Right lobe of liver (tissue), 4 donors: ENCODE data around the gene TNFRSF8.

Experiments used
- POLR2A ChIP-seq: fragments of 450-650 bp; IDR thresholded peaks from one replicate; pipeline ENCODE4 v1.6.1; 2017; ENCODE audit warnings: antibody characterized with exemption, mild to moderate bottlenecking
- TF ChIP-seq, protein P1 (sequence below), 4 donors: fragments of 200-600 bp in 3 of 4; fragments of 450-650 bp in 1 of 4; IDR thresholded peaks; one replicate each; pipeline versions ENCODE4 v1.5.1 to v1.8.0; 2016 to 2022; ENCODE audit warnings: antibody characterized with exemption in 4 of 4, mild to moderate bottlenecking in 2 of 4
- donor health status: DM: no; HTN: no; CAD: no.
- donor health status: DM: no; HTN: no; CAD: no.
- donor health status: DM: no; HTN: yes; CAD: no.

DNA sequence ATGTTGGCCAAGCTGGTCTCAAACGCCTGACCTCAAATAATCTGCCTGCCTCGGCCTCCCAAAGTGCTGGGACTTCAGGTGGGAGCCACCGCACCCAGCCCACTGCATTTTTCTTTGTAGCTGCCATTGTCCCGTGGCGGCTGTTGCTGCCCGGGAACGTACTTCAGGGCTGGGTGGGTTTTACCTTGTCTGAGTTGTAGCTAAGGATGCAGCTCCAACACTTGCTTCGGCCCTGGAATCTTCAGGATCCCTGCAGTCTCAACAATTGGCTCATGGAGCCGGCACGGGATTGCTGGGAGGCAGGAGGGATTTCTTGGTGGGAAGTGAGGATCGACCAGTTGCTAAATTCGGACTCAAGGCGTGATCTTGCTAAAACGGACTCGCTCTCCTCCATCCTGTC lies 10.7 kb downstream of the TNFRSF8 start:
- TF ChIP-seq POLR2A = no peak
- TF ChIP-seq, protein P1, sequence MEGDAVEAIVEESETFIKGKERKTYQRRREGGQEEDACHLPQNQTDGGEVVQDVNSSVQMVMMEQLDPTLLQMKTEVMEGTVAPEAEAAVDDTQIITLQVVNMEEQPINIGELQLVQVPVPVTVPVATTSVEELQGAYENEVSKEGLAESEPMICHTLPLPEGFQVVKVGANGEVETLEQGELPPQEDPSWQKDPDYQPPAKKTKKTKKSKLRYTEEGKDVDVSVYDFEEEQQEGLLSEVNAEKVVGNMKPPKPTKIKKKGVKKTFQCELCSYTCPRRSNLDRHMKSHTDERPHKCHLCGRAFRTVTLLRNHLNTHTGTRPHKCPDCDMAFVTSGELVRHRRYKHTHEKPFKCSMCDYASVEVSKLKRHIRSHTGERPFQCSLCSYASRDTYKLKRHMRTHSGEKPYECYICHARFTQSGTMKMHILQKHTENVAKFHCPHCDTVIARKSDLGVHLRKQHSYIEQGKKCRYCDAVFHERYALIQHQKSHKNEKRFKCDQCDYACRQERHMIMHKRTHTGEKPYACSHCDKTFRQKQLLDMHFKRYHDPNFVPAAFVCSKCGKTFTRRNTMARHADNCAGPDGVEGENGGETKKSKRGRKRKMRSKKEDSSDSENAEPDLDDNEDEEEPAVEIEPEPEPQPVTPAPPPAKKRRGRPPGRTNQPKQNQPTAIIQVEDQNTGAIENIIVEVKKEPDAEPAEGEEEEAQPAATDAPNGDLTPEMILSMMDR (IDR thresholded peaks at IDR 0.05) = no peak
